Right lobe of liver (tissue), 4 donors: ENCODE data around the gene CDH4.

Experiments used
- CTCF ChIP-seq, 4 donors: fragments of 200-600 bp in 3 of 4; fragments of 450-650 bp in 1 of 4; IDR thresholded peaks; one replicate each; pipeline versions ENCODE4 v1.5.1 to v1.8.0; 2016 to 2022; ENCODE audit warnings: antibody characterized with exemption in 4 of 4, mild to moderate bottlenecking in 2 of 4
- POLR2A ChIP-seq: fragments of 450-650 bp; IDR thresholded peaks from one replicate; pipeline ENCODE4 v1.6.1; 2017; ENCODE audit warnings: antibody characterized with exemption, mild to moderate bottlenecking
- donor health status: DM: no; HTN: no; CAD: no.
- donor health status: DM: no; HTN: no; CAD: no.
- donor health status: DM: no; HTN: yes; CAD: no.

- TF ChIP-seq CTCF (IDR thresholded peaks at IDR 0.05): no peak
- TF ChIP-seq POLR2A: no peak
Observed at GRCh38 chr20:61429458-61430227, 177.6 kb downstream of the CDH4 start.
